OCI-M2 (cell line): ENCODE results near the gene GIMAP1.
"Not testable (repeated sequence)": the region's sequence is repeated elsewhere in the genome, so short reads cannot be mapped to it uniquely, and the experiment has no call there.

Source experiments
- DNase-seq: peaks from one replicate; lab custom pipeline; 2025; ENCODE audit not compliant: unreplicated experiment; lab: John Stamatoyannopoulos, UW

Gene GIMAP1

GRCh38 chr7:150716368-150716767 is at the start of gene GIMAP1:
GIMAP1 (plus strand) TSS chr7:150716613; CDS start chr7:150719048, 2,435 bp downstream.
- DNase-seq = no peak

DNA sequence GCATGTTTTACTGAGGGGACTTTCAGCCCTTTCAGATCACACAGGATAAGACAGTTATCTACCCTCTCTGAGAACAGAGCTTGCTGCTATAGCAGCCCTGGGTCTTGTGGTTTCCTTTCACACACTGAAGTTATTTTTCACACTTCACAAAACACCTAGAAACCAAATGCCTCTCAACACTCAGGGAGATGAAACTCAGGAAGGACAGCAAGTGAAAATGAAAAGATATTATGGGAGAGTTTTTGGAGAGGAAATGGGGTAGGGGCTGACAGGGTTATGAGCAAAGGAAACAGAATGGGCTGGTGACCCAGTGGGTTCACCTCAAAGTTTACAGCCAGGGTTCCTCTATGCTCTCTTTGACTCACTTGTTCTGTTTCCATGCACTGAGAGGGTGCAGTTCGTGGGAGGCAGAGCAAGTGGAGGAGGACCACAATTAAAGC is 47.9 kb upstream of the GIMAP1 start:
- DNase-seq = no peak

GRCh38 chr7:150668977-150669376 is 47.4 kb upstream of the GIMAP1 start:
- DNase-seq = no peak

GRCh38 chr7:150671798-150672585 is 44.4 kb upstream of the GIMAP1 start:
- not testable (repeated sequence) for DNase-seq

DNA sequence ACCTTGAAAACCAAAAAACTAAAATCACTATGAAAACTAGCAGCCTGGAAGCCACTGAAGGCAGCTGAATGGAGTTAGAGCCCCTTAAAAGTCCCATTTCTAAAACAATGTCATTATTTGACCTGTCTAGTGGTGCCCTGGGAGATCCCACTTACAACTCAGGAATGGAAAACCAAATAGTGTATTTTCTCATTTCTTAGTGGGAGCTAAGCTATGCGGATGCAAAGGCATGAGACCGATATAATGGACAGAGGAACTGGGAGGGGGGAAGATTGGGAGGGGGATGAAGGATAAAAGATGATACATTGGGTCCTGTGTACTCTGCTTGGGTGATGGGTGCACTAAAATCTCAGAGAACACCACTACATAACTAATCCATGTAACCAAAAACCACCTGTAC is 40.7 kb upstream of the GIMAP1 start:
- DNase-seq = no peak

DNA sequence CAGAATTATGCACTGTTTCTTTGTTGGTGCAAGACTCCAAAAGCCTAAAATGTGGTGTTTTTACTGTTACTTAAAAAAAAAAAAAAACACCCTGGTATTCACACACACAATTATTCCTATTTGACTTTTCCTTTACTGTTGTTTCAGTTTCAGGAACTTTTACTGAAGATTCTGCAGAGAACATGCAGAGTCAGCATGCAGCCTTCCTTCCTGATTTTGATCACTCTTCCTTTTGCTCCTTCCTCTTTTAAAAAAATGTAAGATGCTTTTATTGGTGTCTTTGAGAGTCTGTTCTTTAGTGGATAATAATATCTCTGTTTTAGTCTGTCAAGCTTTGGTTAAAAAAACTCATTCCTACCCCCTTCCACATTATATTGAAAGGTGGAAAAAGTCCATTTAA is 40.1 kb upstream of the GIMAP1 start:
- not testable (repeated sequence) for DNase-seq

DNA sequence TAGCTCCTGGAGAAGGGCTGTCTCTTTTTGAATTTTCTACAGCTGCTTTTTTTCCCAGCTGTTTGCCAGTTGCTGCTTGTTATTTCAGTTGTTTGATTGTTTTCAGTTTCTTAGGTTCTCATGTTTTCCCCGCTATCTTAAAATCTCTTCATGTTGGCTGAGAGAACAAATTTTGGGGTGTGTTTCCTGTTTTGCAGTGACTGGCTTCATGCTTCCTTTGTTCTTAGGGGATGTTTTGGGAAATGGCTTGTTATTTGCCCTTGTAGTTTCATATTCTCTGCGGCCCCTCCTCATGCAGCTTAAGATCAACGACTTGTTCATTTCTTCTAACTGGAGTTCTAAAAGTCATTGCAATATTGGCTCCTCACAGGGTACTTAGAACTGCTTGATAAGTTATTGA is 39.6 kb upstream of the GIMAP1 start:
- not testable (repeated sequence) for DNase-seq

GRCh38 chr7:150678601-150679000 is 37.8 kb upstream of the GIMAP1 start:
- DNase-seq = not testable (repeated sequence)

DNA sequence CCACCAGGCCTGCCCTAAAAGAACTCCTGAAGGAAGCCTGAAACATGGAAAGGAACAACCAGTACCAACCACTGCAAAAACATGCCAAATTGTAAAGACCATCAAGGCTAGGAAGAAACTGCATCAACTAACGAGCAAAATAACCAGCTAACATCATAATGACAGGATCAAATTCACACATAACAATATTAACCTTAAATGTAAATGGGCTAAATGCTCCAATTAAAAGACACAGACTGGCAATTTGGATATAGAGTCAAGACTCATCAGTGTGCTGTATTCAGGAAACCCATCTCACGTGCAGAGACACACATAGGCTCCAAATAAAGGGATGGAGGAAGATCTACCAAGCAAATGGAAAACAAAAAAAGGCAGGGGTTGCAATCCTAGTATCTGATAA is 36.0 kb upstream of the GIMAP1 start:
- DNase-seq = not testable (repeated sequence)

GRCh38 chr7:150685219-150686029 is 31.0 kb upstream of the GIMAP1 start, which contains the start of gene GIMAP2:
GIMAP2 (plus strand) TSS chr7:150685706; CDS start chr7:150687060, 1,354 bp downstream.
- peak; percentile 45 for DNase-seq

- DNase-seq = no peak
These were observed 30.3 kb upstream of the GIMAP1 start for GRCh38 chr7:150686030-150686631.

DNA sequence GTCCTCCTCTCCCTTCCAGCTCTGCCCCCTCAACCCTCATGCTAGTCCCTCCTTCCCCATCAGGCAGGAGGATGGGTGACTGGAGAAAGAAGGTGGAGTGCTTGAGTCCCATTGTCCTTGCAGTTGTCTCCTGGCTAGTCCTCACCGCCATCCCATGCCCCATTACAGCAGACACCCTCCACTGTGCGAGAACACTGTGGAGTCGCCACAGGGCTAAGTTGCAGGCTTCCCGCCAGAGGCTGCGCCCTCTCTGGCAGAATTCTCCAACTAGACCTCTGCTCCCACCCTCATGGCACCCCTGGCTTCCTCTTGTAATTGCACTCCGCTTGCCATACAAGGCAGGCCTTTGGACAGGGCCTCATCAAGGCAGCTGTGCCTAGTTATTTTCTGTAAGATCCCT is 27.8 kb upstream of the GIMAP1 start:
- no peak for DNase-seq

GRCh38 chr7:150695654-150696053 is 20.8 kb upstream of the GIMAP1 start:
- DNase-seq = no peak

- no peak for DNase-seq
These were observed 13.2 kb upstream of the GIMAP1 start for GRCh38 chr7:150703209-150703608.

DNA sequence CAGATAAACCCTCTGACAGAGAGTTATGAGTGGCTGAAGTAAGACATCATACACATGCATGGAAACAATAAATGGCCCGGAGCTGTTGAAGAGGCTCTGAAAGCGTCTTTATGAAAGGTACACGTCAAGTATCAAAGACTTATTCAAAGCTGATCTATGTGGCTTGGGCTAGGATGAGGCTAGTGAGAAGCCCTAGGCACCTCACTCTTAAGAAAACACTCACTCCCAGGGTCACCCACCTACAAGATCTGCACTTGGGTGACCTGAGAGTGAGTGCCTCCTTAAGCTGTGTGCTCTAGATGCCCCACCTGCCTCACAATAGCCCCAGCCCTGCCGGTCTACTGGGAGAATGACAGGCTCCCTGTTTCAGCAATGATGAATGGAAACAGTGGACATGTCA is 1.1 kb upstream of the GIMAP1 start:
- no peak for DNase-seq

- DNase-seq = no peak
These were observed 675 bp upstream of the GIMAP1 start for GRCh38 chr7:150715738-150716137.

DNA sequence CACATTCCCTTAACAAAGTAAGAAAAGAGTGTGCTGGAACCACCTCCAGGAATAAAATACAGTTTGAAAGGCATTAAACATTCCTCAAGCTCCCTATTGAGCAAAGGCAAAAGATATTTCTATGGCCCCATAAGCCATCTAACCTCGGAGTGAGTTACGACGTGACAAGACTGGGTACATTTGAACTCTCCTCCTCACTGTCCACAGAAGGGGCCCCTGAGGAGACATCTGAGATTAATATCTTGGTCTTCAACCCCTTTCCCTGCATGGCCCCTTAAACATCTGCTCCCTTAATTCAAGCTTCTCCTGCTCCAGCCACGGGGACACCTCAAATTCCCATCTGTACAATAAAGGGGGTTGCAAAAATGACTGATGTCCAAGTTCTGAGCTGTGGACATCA is 526 bp downstream of the GIMAP1 start:
- no peak for DNase-seq

DNA sequence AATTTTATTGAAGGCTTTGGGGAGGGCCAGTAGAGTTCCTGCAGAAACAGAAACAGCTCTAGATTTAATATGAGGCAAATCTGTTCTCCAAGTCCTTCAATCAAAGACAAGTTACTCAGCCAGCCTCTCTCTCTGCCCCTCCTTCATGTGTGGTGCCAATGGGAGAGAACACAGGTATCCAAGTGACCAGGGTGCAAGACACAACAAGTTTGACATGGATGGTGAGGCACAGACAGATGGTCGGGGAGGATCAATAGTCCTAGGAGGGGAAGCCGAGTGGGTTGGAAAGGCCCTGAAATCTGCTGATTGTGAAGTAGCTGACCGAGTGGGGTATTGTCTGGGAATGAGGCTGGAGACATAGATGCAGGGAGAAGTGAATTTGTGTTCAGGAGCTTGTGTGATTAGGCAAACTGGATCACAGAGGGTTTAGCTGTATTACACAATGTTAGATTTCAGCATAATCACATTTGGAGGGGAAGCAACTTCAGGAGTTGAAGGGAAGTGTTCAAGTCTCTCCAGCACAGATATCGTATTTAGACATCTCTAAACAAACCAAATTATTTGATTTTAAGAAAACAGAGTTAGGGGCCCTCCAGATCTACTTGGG is 1.5 kb downstream of the GIMAP1 start:
- no peak for DNase-seq

- no peak for DNase-seq
These were observed 3.0 kb downstream of the GIMAP1 start for GRCh38 chr7:150719436-150719835.

DNA sequence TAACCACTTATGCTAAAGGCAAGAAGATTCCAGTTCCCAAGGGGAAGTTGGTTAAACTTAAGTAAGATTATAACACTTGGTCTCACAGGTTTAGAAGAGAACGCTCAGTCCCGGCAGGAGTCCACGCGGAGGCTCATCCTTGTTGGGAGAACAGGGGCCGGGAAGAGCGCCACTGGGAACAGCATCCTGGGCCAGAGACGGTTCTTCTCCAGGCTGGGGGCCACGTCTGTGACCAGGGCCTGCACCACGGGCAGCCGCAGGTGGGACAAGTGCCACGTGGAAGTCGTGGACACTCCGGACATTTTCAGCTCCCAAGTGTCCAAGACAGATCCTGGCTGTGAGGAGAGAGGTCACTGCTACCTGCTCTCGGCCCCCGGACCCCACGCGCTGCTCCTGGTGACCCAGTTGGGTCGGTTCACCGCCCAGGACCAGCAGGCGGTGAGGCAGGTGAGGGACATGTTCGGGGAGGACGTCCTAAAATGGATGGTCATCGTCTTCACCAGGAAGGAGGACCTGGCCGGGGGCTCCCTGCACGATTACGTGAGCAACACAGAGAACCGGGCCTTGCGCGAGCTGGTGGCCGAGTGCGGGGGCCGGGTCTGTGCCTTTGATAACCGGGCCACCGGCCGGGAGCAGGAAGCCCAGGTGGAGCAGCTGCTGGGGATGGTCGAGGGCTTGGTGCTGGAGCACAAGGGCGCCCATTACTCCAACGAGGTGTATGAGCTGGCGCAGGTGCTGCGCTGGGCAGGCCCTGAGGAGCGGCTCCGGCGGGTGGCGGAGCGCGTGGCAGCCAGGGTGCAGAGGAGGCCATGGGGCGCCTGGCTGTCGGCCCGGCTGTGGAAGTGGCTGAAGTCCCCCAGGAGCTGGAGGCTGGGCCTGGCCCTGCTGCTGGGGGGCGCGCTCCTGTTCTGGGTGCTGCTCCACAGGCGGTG is 3.8 kb downstream of the GIMAP1 start:
- DNase-seq = no peak
